RWPE2 (cell line): Measurements from ENCODE around the gene DEDD2.
A peak's percentile ranks its signal among the peaks of the same experiment; 100 is the strongest.

Experiments
- ATAC-seq: fragments of 200-7000 bp; cut with Tn5 transposase; 3 replicates; pipeline ENCODE4 v1.9.1; 2021; ENCODE audit warnings: low read depth
- DNase-seq: peaks from one replicate; pipeline ENCODE4 v3.0.0-alpha.2; 2020; ENCODE audit warnings: low spot score
- H3K27ac ChIP-seq: fragments of 450-650 bp; 2 replicates; pipeline ENCODE4 v1.5.1; 2017; ENCODE audit warnings: mild to moderate bottlenecking; ENCODE audit not compliant: poor library complexity, severe bottlenecking
- H3K27me3 ChIP-seq: fragments of 250-450 bp; sonication (Bioruptor Pico); 2 replicates; pipeline ENCODE4 v1.5.1; 2021; ENCODE audit warnings: mild to moderate bottlenecking, moderate library complexity; ENCODE audit not compliant: insufficient read depth, poor library complexity, severe bottlenecking
- H3K36me3 ChIP-seq: fragments of 250-450 bp; sonication (Bioruptor Pico); 2 replicates; pipeline ENCODE4 v1.5.1; 2020; ENCODE audit warnings: low read depth, mild to moderate bottlenecking, moderate library complexity
- H3K4me1 ChIP-seq: fragments of 250-450 bp; sonication (Bioruptor Pico); 2 replicates; pipeline ENCODE4 v1.5.1; 2021; ENCODE audit warnings: mild to moderate bottlenecking, moderate library complexity; ENCODE audit not compliant: insufficient read depth, poor library complexity, severe bottlenecking
- H3K4me3 ChIP-seq: fragments of 250-450 bp; sonication (Bioruptor Pico); 2 replicates; pipeline ENCODE4 v1.5.1; 2021; ENCODE audit warnings: mild to moderate bottlenecking, moderate library complexity; ENCODE audit not compliant: severe bottlenecking
- H3K9me3 ChIP-seq: fragments of 250-450 bp; sonication (Bioruptor Pico); 2 replicates; pipeline ENCODE4 v1.5.1; 2021; ENCODE audit warnings: mild to moderate bottlenecking, moderate library complexity; ENCODE audit not compliant: severe bottlenecking
- TF ChIP-seq, protein P1 (sequence below): fragments of 450-650 bp; IDR thresholded peaks from one replicate; pipeline ENCODE4 v1.5.1; 2017; ENCODE audit warnings: mild to moderate bottlenecking, moderate library complexity; ENCODE audit not compliant: poor library complexity, severe bottlenecking

The DEDD2 gene

DNA sequence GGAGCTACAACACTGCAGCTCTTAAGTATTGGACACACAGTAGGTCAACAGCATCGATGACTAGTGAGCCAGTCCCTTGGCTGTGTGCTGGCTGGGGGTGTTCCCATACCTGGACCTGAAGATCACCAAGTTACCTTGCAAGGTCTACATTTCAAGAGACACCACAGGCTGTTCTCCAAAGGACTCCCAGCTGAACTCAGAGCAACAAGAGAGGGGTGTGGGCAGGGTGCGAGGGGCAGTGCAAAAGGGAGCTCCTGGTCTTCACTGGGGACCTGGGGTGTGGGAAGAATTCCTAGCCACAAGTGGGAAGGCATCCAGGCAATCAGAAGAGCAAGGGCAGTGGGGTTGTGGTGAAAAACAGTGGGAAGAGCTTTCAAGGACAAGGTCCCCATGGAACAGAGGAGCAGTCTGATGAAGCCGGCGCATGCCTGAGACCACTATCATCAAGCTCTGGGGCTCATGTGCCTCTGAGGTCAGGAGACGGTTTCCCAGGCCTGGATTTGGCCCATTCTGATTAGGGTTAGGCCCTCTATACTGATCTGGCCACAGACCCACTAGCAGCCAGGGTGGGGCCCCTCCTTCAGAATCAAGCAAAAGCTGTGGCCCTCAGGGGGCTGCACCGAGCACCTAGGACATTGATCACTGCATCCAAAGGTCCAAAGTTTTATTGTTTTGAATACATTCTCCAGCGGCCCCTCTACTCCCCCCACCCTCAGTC is 29.6 kb upstream of the DEDD2 start:
- ATAC-seq (no peak), DNase-seq (no peak)
- TF ChIP-seq, protein P1, sequence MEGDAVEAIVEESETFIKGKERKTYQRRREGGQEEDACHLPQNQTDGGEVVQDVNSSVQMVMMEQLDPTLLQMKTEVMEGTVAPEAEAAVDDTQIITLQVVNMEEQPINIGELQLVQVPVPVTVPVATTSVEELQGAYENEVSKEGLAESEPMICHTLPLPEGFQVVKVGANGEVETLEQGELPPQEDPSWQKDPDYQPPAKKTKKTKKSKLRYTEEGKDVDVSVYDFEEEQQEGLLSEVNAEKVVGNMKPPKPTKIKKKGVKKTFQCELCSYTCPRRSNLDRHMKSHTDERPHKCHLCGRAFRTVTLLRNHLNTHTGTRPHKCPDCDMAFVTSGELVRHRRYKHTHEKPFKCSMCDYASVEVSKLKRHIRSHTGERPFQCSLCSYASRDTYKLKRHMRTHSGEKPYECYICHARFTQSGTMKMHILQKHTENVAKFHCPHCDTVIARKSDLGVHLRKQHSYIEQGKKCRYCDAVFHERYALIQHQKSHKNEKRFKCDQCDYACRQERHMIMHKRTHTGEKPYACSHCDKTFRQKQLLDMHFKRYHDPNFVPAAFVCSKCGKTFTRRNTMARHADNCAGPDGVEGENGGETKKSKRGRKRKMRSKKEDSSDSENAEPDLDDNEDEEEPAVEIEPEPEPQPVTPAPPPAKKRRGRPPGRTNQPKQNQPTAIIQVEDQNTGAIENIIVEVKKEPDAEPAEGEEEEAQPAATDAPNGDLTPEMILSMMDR = no peak
- Histone ChIP-seq H3K4me3 (no peak overlapping the region), H3K4me1 (peaks cover 7% of the 10 kb centered on the region), H3K27me3 (no peaks in the 10 kb centered on the region), H3K27ac (peak overlapping the region; percentile 96), H3K36me3 (peaks cover 33% of the 10 kb centered on the region), H3K9me3 (no peaks in the 10 kb centered on the region)

DNA sequence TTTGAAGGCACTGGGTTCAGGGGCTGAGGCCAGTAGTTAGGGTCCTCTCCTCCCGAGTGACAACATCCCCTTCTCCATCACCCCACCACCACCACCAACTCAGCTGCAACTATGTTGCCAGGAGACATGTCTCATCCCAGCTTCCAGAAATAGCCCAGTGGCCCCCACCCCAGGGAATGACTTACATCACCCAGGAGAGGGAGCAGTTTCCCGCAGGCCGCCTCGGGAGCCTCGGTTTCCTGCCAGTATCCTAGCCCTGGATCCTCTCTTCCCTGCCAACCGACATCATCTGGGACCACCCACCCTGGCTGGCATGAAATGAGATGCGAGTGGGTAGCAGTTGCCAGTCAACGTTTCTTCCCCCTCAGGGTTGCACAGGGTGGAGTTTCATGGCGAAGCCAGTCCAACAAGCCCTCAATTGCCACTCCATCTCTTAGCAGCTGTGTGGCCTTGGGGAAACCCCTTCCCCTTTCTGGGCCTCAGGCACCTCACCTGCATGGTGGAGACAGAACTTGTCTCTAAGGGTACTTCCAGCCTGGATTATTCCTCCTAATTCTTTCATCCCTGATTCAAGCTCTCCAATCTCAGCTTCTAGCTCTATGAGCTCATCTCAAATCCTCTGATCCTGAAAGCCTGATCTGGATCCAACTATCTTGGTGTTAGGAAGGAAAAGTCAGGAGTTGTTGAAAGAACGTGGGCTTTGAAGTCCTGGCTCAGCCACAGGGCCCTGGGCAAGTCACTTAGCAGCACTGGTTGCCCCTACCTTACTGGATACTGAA is 28.9 kb upstream of the DEDD2 start:
- ATAC-seq = no peak
- no peaks in the 10 kb centered on the region for H3K9me3 ChIP-seq
- H3K36me3 ChIP-seq = peaks cover 33% of the 10 kb centered on the region
- H3K4me1 ChIP-seq = peaks cover 1% of the 10 kb centered on the region
- no peak overlapping the region for H3K4me3 ChIP-seq
- TF ChIP-seq, protein P1 = peak; percentile 64
- no peak for DNase-seq
- H3K27ac ChIP-seq = peak overlapping the region; percentile 96
- H3K27me3 ChIP-seq = no peaks in the 10 kb centered on the region

DNA sequence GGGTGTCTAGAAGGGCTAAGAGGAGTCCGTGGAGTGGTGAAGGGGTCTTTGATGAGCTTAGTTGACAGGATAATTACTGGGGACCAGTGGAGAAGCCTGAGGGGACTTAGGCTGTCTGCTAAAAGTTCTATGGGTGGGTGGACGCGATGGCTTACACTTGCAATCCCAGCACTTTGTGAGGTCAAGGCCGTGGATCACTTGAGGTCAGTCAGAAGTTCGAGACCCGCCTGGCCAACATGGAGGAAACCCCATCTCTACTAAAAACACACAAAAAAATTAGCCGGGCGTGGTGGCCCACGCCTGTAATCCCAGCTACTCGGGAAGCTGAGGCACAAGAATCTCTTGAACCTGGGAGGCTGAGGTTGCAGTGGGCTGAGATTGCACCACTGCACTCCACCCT is 27.8 kb upstream of the DEDD2 start:
- no peak overlapping the region for H3K4me3 ChIP-seq
- H3K9me3 ChIP-seq = no peaks in the 10 kb centered on the region
- H3K4me1 ChIP-seq = peaks cover 8% of the 10 kb centered on the region
- H3K27me3 ChIP-seq = no peaks in the 10 kb centered on the region
- peaks cover 32% of the 10 kb centered on the region for H3K36me3 ChIP-seq
- DNase-seq = no peak
- H3K27ac ChIP-seq = peak overlapping the region; percentile 96
- ATAC-seq = no peak
- TF ChIP-seq, protein P1 = no peak

DNA sequence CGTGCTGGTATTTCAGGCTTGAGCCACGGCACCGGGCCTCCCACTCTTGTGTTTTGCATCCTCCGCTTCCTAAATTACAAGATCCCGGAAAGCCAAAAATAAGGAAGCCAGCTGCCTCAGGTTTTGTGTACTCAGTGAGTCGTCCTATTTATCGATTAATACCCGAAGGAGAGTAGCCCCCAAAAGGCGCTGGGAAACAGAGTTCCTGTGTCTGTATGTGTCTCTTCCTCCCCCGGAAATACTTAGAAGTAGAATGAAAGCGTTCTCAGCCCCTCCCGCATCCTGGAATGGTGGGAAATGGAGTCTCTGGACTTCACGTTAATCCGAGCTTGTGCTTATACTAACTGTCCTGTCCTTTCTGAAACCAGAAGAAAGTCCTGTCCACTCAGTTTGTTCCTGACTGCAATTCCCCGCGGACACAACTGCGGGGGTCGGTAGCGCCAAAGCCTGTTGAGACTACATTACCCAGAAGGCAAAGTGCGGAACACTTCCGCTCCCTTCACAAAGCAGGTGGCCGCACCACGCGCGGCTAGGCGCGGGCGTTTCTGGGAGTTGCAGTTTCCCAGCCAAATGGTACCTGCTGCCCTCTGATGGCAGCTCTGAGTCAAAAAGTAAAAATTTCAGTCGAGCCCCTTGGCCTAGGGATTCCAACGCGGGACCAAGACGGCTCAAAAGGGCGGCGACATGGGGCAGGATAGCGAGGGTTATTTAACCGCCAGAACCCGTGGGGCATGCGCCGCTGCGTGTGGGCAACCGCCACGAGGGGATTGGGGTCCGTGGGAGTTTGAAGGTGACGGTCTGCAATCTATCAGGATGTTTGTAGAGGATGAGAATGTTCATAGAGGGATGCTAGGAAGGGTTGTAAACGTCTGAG is 27.1 kb upstream of the DEDD2 start:
- Histone ChIP-seq H3K4me3 (peak overlapping the region; percentile 96), H3K36me3 (peaks cover 32% of the 10 kb centered on the region), H3K27ac (peak overlapping the region; percentile 96), H3K4me1 (peaks cover 8% of the 10 kb centered on the region), H3K9me3 (no peaks in the 10 kb centered on the region), H3K27me3 (no peaks in the 10 kb centered on the region)
- peak; percentile 88 for DNase-seq
- TF ChIP-seq, protein P1 = peak; percentile 81
- ATAC-seq = peak; percentile 43
